Aorta (tissue), 5 donors: ENCODE results near the gene PITPNM1. TPM values are rescaled to one million over a fixed set of nuclear protein-coding genes. Genes with fewer than 3 reads are reported as not detected.

ENCODE experiments used
- ATAC-seq: fragments of 200-7000 bp; cut with Tn5 transposase; one replicate; pipeline ENCODE4 v1.9.1; 2022; ENCODE audit warnings: moderate library complexity; ENCODE audit not compliant: low FRiP score
- DNase-seq, 2 donors: peaks; one replicate each; pipeline ENCODE4 v3.0.0-alpha.2; 2020
- H3K27ac ChIP-seq, 2 donors: one replicate each; pipeline ENCODE4 v1.5.1; 2013; ENCODE audit warnings: low read length in 2 of 2, mild to moderate bottlenecking in 2 of 2, moderate library complexity in 2 of 2, control low read depth in 1 of 2, inconsistent platforms in 1 of 2, low read depth in 1 of 2
- H3K27me3 ChIP-seq, 2 donors: one replicate each; pipeline ENCODE4 v1.6.1; 2013; ENCODE audit warnings: control low read depth in 1 of 2, low read length in 1 of 2, mild to moderate bottlenecking in 1 of 2, moderate library complexity in 1 of 2; ENCODE audit not compliant: insufficient read depth in 2 of 2, control insufficient read depth in 1 of 2
- H3K36me3 ChIP-seq, 2 donors: one replicate each; pipeline ENCODE4 v1.6.1; 2013; ENCODE audit warnings: control low read depth in 1 of 2, low read length in 1 of 2, mild to moderate bottlenecking in 1 of 2; ENCODE audit not compliant: insufficient read depth in 2 of 2, control insufficient read depth in 1 of 2
- H3K4me1 ChIP-seq, 2 donors: one replicate each; pipeline ENCODE4 v1.6.1; 2013; ENCODE audit warnings: low read length in 2 of 2, control low read depth in 1 of 2, mild to moderate bottlenecking in 1 of 2, moderate library complexity in 1 of 2; ENCODE audit not compliant: insufficient read depth in 2 of 2, control insufficient read depth in 1 of 2
- H3K4me3 ChIP-seq, 2 donors: one replicate each; pipeline ENCODE4 v1.5.1; 2013; ENCODE audit warnings: low read length in 2 of 2, control low read depth in 1 of 2, mild to moderate bottlenecking in 1 of 2
- H3K9me3 ChIP-seq: one replicate; pipeline ENCODE4 v1.6.1; 2013; ENCODE audit warnings: mild to moderate bottlenecking, low read length; ENCODE audit not compliant: control insufficient read depth
- whole genome bisulfite sequencing, 2 donors: extraction: QIAGEN DNeasy Blood & Tissue Kit; methylation state at CpG; one replicate each; pipeline ENCODE4 v1.1.7; 2013; 5-methylcytosine and 5-hydroxymethylcytosine counted together
- intact Hi-C, 2 donors: fragments of 100-400 bp; cut with DNase I; formaldehyde crosslinking; loops; one replicate each; pipeline versions ENCODE4 v1.14.2 to v1.15.0; 2022
- polyA plus RNA-seq, 2 donors: library from polyadenylated mRNA; stranded (reverse); fragments of 200-250 nt; gene quantifications; one replicate each; pipeline ENCODE4 v1.2.3, GENCODE V29; 2013
- total RNA-seq, 2 donors: library from RNA; stranded (reverse); fragmentation: NEBNext Ultra II Directional; extraction: Animal tissue kit (Norgen Biotek cat#: 25700); gene quantifications; one replicate each; pipeline ENCODE4 v1.2.1, GENCODE V29; 2021
- donor health status: healthy with polysubstance abuse.
- donor health status: Bipolar disorder and iron deficiency.
- donor health status: DM: no; HTN: no; CAD: no.
- donor health status: DM: no; HTN: no; CAD: no.
- donor health status: DM: yes; HTN: yes; CAD: no.

The PITPNM1 gene
- total and polyA plus RNA-seq, 4 donors: 11.8 to 48.8 (median 31.5) TPM

DNA sequence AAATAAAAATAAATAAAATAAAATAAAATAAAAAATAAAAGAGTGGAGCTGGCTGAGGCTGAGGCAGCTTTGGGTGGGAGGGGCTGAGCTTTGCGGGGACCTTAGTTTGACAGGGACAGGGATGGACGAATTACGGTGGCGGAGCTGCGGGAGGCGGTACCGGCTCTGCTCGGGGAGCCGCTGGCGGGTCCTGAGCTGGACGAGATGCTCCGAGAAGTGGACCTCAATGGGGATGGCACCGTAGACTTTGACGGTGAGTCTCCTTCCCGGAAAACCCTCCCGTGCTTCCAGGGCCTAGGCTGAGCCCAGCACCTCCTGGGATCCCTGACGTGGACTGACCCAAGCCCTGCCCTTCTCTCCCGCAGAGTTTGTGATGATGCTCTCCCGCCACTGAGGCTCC is 46.9 kb downstream of the PITPNM1 start:
- Histone ChIP-seq H3K27ac (no peak overlapping the region), H3K36me3 (no peaks in the 10 kb centered on the region), H3K27me3 (no peaks in the 10 kb centered on the region), H3K4me3 (no peak overlapping the region), H3K9me3 (no peaks in the 10 kb centered on the region), H3K4me1 (no peaks in the 10 kb centered on the region)
- no peak for DNase-seq
- intact Hi-C loops: no loop called here
- WGBS, 2 donors: 82 to 86% methylated on average over 19 of the region's 19 CpGs
- no peak for ATAC-seq

DNA sequence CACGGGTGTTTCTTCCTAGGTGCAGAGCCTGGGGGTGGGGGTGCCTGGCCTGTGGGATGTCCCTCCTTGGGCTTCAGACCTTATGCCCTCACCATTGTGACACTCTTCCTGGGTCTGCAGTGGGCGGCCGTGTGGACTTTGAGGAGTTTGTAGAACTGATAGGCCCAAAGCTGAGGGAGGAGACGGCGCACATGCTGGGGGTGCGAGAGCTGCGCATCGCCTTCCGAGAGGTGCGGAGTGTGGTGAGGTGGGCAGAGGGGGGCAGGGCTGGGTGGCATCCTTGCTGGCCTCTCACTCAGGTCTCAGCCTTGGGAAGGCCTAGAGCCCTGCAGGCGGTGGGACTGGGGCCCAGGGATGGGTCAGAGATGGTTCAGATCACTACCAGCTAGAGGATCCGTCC is 47.7 kb downstream of the PITPNM1 start:
- Histone ChIP-seq H3K4me1 (no peaks in the 10 kb centered on the region), H3K27ac (no peak overlapping the region), H3K9me3 (no peaks in the 10 kb centered on the region), H3K4me3 (no peak overlapping the region), H3K27me3 (no peaks in the 10 kb centered on the region), H3K36me3 (no peaks in the 10 kb centered on the region)
- ATAC-seq (peak; percentile 51), DNase-seq (no peak)
- intact Hi-C loops: no loop called here
- 89 to 90% methylated on average over 12 of the region's 12 CpGs for WGBS, 2 donors

- no peak for ATAC-seq
- H3K27ac ChIP-seq: no peak overlapping the region
- intact Hi-C loops: no loop called here
- no peak for DNase-seq
- 80 to 84% methylated on average over 25 of the region's 25 CpGs for WGBS, 2 donors
- no peaks in the 10 kb centered on the region for H3K27me3 ChIP-seq
- H3K9me3 ChIP-seq: no peaks in the 10 kb centered on the region
- H3K4me3 ChIP-seq: no peak overlapping the region
- H3K36me3 ChIP-seq: no peaks in the 10 kb centered on the region
- no peaks in the 10 kb centered on the region for H3K4me1 ChIP-seq
These were observed 49.0 kb downstream of the PITPNM1 start for GRCh38 chr11:67456068-67456705.

- intact Hi-C loops: no loop called here
- DNase-seq: no peak
These were observed 50.1 kb downstream of the PITPNM1 start, which contains the start of gene CABP4 for GRCh38 chr11:67455054-67455453. TSS of gene CABP4 (plus strand) at chr11:67455354. CDS start at chr11:67455424, 70 bp downstream.

GRCh38 chr11:67453816-67454732 is 51.1 kb downstream of the PITPNM1 start:
- no peak for ATAC-seq
- H3K4me1 ChIP-seq: no peaks in the 10 kb centered on the region
- 90 to 91% methylated on average over 21 of the region's 21 CpGs for WGBS, 2 donors
- H3K9me3 ChIP-seq: no peaks in the 10 kb centered on the region
- no peak overlapping the region for H3K4me3 ChIP-seq
- no peaks in the 10 kb centered on the region for H3K36me3 ChIP-seq
- H3K27me3 ChIP-seq: no peaks in the 10 kb centered on the region
- intact Hi-C loops: no loop called here
- H3K27ac ChIP-seq: no peak overlapping the region
- DNase-seq: no peak

More at GRCh38 chr11:67455054-67455453, 50.1 kb downstream of the PITPNM1 start, which contains the start of gene CABP4:
- no peak for ATAC-seq
- Histone ChIP-seq H3K27me3 (no peaks in the 10 kb centered on the region), H3K9me3 (no peaks in the 10 kb centered on the region), H3K4me1 (no peaks in the 10 kb centered on the region), H3K36me3 (no peaks in the 10 kb centered on the region), H3K4me3 (no peak within 1 kb of the TSS), H3K27ac (no peak within 1 kb of the TSS)
- 91% methylated on average over 3 of the region's 3 CpGs for WGBS, 2 donors

DNA sequence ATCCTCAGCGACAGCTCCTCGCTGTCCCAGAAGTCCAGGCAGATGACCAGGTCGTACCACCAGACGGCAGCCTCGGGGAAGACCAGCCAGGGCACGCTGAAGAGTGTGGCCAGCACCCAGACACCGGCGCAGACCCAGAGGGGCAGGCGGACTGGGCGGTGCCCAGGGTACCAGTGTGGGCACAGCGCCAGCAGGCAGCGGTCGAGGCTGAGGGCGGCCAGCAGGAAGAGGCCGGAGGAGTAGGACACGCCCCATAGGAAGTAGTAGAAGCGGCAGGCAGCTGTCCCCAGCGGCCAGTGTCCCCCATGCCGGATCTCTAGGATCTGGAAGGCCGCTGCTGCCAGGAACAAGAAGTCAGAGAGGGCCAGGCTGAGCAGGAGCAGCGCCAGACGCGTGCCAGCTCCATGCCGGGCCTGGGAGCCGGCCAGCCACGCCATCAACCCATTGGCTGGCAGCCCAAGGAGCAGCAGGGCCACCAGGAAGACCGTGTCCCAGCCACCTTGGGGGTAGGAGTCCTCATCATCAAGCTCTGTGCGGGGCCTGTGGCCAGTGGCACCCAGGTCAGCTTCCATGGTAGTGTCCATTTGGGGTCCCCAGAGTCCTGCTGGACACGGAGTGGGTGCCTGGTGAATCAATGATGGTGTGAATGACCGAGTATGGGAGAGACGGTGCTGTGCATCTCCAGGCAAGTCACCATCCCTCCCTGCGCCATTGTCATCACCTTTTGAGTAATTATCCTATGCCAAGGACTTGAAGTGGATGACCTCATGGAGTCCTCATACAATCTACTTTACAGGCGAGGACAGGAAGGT is 52.8 kb downstream of the PITPNM1 start, which contains the start of gene GPR152:
Gene GPR152 (minus strand): TSS at position 589 of the 812 bp plus-strand sequence. CDS start 5 bp downstream, at position 584.
- H3K27ac ChIP-seq: no peak within 1 kb of the TSS
- DNase-seq (peak in 1 of 2 donors; percentile 83), ATAC-seq (peak; percentile 33)
- WGBS, 2 donors: 83 to 84% methylated on average over 33 of the region's 33 CpGs
- intact Hi-C loops: no loop called here
- no peaks in the 10 kb centered on the region for H3K27me3 ChIP-seq
- no peaks in the 10 kb centered on the region for H3K36me3 ChIP-seq
- H3K9me3 ChIP-seq: no peaks in the 10 kb centered on the region
- no peak within 1 kb of the TSS for H3K4me3 ChIP-seq
- H3K4me1 ChIP-seq: no peaks in the 10 kb centered on the region

GRCh38 chr11:67451658-67451976 is 53.5 kb downstream of the PITPNM1 start:
- intact Hi-C loops: no loop called here
- no peak overlapping the region for H3K27ac ChIP-seq
- ATAC-seq (no peak), DNase-seq (no peak)
- H3K27me3 ChIP-seq: no peaks in the 10 kb centered on the region
- no peaks in the 10 kb centered on the region for H3K9me3 ChIP-seq
- no peaks in the 10 kb centered on the region for H3K36me3 ChIP-seq
- H3K4me1 ChIP-seq: no peaks in the 10 kb centered on the region
- WGBS, 2 donors: 93 to 94% methylated on average over 14 of the region's 14 CpGs
- no peak overlapping the region for H3K4me3 ChIP-seq

GRCh38 chr11:67450796-67451657 is 54.1 kb downstream of the PITPNM1 start:
- intact Hi-C loops: no loop called here
- WGBS, 2 donors: 90 to 93% methylated on average over 23 to 25 of the region's 25 CpGs
- no peak for ATAC-seq
- no peaks in the 10 kb centered on the region for H3K4me1 ChIP-seq
- no peaks in the 10 kb centered on the region for H3K9me3 ChIP-seq
- H3K27ac ChIP-seq: no peak overlapping the region
- no peaks in the 10 kb centered on the region for H3K27me3 ChIP-seq
- no peak for DNase-seq
- H3K36me3 ChIP-seq: no peaks in the 10 kb centered on the region
- no peak overlapping the region for H3K4me3 ChIP-seq
